Measurements from ENCODE around the gene PJVK.

PJVK gene

GRCh38 chr2:178510384-178510783 lies 59.2 kb downstream of the PJVK start:
- Histone ChIP-seq H3K9me3 (ENCODE audit: insufficient read depth, low read depth, low read length) (no peaks in the 10 kb centered on the region), H3K9ac (ENCODE audit: low read depth, low read length) (no peak overlapping the region), H3K4me1 (ENCODE audit: insufficient read depth, low read length) (peaks cover 23% of the 10 kb centered on the region), H3K36me3 (ENCODE audit: insufficient read depth, low read length) (no peaks in the 10 kb centered on the region), H3K27ac (ENCODE audit: low read depth, low read length) (no peak overlapping the region), H3K4me3 (ENCODE audit: low read length) (no peak overlapping the region), H3K27me3 (ENCODE audit: insufficient read depth, low read length) (no peaks in the 10 kb centered on the region)
- WGBS: 95% methylated on average over 6 of the region's 6 CpGs
